Measurements from ENCODE around the gene NDUFB8.

NDUFB8 gene

DNA sequence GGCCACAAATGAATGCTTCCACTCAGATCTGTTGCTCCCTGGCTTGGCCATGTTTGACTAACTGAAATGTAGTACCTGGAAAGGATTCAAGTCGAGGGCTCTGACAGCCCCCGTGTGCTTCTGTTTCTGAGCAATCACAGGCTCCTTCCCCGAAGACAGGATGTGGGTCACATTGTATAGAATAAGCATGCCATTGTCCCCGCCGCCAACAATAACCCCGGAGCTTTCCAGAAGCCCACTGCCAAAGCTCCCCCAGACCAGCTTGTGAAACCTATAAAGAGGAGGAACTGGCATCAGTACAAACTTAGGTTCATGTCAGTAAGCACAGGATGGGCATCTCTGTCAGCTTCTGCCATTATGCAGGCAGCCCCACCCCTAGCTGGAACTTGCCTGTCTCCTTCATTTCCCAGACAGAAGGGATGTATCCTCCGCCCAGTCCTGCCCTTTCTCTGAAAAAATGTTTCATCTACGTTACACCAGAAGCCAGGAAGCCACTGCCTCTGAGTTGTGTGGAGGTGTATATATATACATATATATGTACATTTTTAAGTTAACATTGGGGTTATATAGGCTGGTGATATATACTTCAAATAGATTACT, 20.3 kb downstream of the NDUFB8 start:
- H3K4me3 ChIP-seq (replicated peaks; ENCODE audit: low read depth, low read length) = no peak overlapping the region
- no peak for DNase-seq (ENCODE audit: extremely low read depth, low read depth)
- TF ChIP-seq, protein P1, sequence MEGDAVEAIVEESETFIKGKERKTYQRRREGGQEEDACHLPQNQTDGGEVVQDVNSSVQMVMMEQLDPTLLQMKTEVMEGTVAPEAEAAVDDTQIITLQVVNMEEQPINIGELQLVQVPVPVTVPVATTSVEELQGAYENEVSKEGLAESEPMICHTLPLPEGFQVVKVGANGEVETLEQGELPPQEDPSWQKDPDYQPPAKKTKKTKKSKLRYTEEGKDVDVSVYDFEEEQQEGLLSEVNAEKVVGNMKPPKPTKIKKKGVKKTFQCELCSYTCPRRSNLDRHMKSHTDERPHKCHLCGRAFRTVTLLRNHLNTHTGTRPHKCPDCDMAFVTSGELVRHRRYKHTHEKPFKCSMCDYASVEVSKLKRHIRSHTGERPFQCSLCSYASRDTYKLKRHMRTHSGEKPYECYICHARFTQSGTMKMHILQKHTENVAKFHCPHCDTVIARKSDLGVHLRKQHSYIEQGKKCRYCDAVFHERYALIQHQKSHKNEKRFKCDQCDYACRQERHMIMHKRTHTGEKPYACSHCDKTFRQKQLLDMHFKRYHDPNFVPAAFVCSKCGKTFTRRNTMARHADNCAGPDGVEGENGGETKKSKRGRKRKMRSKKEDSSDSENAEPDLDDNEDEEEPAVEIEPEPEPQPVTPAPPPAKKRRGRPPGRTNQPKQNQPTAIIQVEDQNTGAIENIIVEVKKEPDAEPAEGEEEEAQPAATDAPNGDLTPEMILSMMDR (IDR thresholded peaks at IDR 0.05; ENCODE audit: low read depth, low read length, missing control alignments) = no peak

DNA sequence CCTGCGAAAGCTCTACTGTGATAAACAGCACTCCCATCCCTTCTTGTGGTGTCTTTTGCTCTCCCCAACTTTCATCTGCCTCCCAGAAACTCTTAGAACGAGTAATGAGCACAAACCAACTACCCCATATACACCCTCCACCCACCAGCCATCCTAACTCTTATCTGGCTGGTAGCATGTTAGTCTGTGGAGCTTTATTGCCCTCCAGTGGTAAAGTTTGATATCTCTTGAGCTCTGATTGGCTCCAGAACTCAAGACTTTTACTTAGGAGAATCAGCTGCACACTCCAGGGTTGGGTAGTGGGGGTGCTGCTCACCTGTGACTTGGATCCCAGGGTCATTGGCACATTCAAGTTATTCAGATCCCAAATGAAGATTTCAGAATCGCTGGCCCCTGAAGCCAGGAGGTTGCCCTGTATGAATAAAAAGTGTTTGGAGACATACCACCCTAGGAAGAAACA, 20.9 kb downstream of the NDUFB8 start:
- H3K4me3 ChIP-seq (replicated peaks; ENCODE audit: low read depth, low read length) = no peak overlapping the region
- TF ChIP-seq, protein P1 (IDR thresholded peaks at IDR 0.05; ENCODE audit: low read depth, low read length, missing control alignments) = peak; percentile 72
- DNase-seq (ENCODE audit: extremely low read depth, low read depth) = peak; percentile 57

DNA sequence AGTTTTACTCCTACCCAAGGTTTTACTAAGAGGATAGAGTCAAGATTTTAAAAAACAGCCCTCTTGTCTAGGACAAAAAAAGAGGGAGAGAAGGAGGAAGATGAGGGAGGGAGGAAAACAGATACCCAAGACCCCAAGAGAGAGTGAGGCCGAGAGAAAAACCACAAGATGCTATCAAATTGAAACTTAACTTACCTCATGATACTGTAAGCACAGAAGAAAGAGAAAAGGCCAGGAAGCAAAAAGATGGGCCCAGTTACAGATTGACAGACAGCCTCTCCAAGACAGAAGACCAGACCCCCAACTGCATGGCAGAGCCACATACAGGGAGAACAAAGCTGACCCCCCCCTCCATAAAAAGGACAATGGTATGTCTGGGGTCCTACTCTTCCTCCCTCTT, 21.4 kb downstream of the NDUFB8 start:
- TF ChIP-seq, protein P1 (IDR thresholded peaks at IDR 0.05; ENCODE audit: low read depth, low read length, missing control alignments) = no peak
- no peak overlapping the region for H3K4me3 ChIP-seq (replicated peaks; ENCODE audit: low read depth, low read length)
- no peak for DNase-seq (ENCODE audit: extremely low read depth, low read depth)

DNA sequence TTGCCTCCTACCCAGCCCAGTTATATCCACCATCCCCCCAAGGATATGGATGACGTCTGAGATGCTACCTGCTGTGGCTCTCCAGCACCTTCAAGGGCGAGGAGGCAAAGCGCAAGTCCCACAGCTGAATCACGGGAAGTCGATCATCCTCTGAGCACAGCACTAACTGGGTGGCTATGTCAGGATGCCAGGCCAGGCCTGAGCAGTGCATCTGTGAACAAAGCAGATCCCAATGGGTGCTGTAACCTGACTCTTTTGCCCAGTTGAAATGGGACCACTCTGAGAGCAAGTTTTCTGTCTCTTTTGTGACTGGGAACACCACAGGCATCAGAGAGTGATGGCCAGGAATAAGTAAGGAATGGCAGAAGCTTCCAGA, 22.3 kb downstream of the NDUFB8 start:
- H3K4me3 ChIP-seq (replicated peaks; ENCODE audit: low read depth, low read length) = no peak overlapping the region
- TF ChIP-seq, protein P1 (IDR thresholded peaks at IDR 0.05; ENCODE audit: low read depth, low read length, missing control alignments) = no peak
- no peak for DNase-seq (ENCODE audit: extremely low read depth, low read depth)

DNA sequence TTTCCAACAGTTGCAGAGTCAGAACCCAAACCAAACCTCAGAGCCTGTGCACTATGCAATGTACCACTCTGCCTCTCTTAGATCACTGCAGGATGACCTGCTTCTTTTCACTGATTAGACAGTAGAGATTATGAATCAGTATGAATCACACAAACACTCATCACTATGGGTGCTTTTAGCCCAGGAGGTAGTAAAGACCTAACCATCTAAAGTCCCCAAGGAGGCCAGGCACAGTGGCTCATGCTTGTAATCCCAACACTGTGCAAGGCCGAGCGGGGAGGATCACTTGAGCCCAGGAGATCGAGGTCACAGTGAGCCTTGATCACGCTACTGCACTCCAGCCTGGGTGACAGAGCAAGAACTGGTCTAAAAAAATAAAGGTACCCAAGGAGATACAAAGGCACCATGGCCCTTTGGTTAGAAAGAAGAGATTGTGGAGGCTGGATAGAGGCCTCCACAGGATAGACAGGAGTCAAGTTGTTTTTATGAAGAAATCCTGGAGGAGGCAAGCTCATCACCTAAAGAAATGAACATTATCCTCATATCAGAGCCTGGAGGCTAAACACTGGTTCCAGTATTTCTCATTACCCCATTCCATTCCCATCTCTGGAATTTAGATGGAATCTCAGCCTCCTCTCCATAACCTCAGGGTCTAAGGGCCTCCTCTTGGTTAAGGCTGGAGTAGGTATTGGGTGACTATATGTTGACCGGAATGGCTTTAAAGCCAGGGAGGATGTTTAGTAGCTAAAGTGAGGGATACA, 22.9 kb downstream of the NDUFB8 start:
- DNase-seq (ENCODE audit: extremely low read depth, low read depth) = no peak
- H3K4me3 ChIP-seq (replicated peaks; ENCODE audit: low read depth, low read length) = no peak overlapping the region
- TF ChIP-seq, protein P1 (IDR thresholded peaks at IDR 0.05; ENCODE audit: low read depth, low read length, missing control alignments) = no peak

DNA sequence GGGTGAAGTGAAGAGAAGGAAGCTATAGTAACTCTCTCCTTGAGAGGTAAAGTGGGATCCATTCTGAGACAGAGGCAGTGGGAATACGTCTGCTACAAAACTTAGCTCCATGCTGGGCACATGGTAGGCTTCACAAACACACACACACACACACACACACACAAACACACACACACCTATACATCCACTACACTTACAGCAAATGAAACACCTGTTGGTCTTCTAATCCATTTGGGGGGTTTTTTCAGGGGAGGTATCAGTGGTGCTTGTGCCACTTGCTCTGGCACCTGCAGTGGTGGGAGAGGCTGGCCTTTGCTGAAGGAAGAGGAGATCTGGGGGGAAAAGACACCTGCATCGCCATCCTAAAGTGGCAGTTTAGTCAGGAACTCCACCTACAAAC, 24.5 kb downstream of the NDUFB8 start:
- TF ChIP-seq, protein P1 (IDR thresholded peaks at IDR 0.05; ENCODE audit: low read depth, low read length, missing control alignments) = no peak
- H3K4me3 ChIP-seq (replicated peaks; ENCODE audit: low read depth, low read length) = no peak overlapping the region
- DNase-seq (ENCODE audit: extremely low read depth, low read depth) = no peak

Data from HFF-Myc (cell line).